Choroid plexus epithelial cell (primary cell): ENCODE measurements around the gene HLX.

ENCODE experiments used
- DNase-seq: peaks from one replicate; pipeline ENCODE4 v3.0.0-alpha.2; 2010; ENCODE audit warnings: low read depth
- H3K4me3 ChIP-seq: 2 replicates; pipeline ENCODE4 v1.5.1; 2011; ENCODE audit warnings: low read depth, mild to moderate bottlenecking, control low read depth, low read length, moderate library complexity
- CTCF ChIP-seq: conservative IDR thresholded peaks from 2 replicates; pipeline ENCODE4 v1.5.1; 2011; ENCODE audit warnings: low read depth, mild to moderate bottlenecking, control low read depth, inconsistent platforms, low read length, moderate library complexity

Gene HLX

GRCh38 chr1:220843481-220844011, 35.7 kb upstream of the HLX start:
- DNase-seq, result no peak
- no peak for TF ChIP-seq CTCF

GRCh38 chr1:220852408-220852807, 26.8 kb upstream of the HLX start:
- no peak for TF ChIP-seq CTCF
- H3K4me3 ChIP-seq, result no peak overlapping the region
- DNase-seq, result no peak

More at GRCh38 chr1:220843481-220844011, 35.7 kb upstream of the HLX start:
- H3K4me3 ChIP-seq, result no peak overlapping the region

GRCh38 chr1:220872296-220872695, 6.9 kb upstream of the HLX start:
- TF ChIP-seq CTCF, result no peak
- no peak overlapping the region for H3K4me3 ChIP-seq
- no peak for DNase-seq

GRCh38 chr1:220873087-220873486, 6.2 kb upstream of the HLX start:
- DNase-seq, result no peak
- H3K4me3 ChIP-seq, result no peak overlapping the region
- TF ChIP-seq CTCF, result no peak

GRCh38 chr1:220873868-220874655, 5.2 kb upstream of the HLX start:
- DNase-seq, result peak; percentile 68
- peak; percentile 80 for TF ChIP-seq CTCF
- no peak overlapping the region for H3K4me3 ChIP-seq

GRCh38 chr1:220875260-220875659, 4.0 kb upstream of the HLX start:
- DNase-seq, result no peak

More at GRCh38 chr1:220875260-220875659, 4.0 kb upstream of the HLX start:
- no peak overlapping the region for H3K4me3 ChIP-seq
- TF ChIP-seq CTCF, result no peak
